Stimulated activated CD4-positive, alpha-beta T cell treated with anti-CD3 and anti-CD28 coated beads, Interleukin-4, amount 100 ng/mL, for 1 hour (primary cell): ENCODE measurements around the gene SPDYC.
A peak's percentile ranks its signal among the peaks of the same experiment; 100 is the strongest.
"Not testable (repeated sequence)": the region's sequence is repeated elsewhere in the genome, so short reads cannot be mapped to it uniquely, and the experiment has no call there.

Experiments
- DNase-seq: peaks from one replicate; pipeline ENCODE4 v3.0.0-alpha.2; 2020

The SPDYC gene

GRCh38 chr11:65174571-65175010 lies 4.6 kb downstream of the SPDYC start:
- DNase-seq, result not testable (repeated sequence)

- peak; percentile 60 for DNase-seq
These were observed 11.0 kb downstream of the SPDYC start for GRCh38 chr11:65180877-65181568.

DNA sequence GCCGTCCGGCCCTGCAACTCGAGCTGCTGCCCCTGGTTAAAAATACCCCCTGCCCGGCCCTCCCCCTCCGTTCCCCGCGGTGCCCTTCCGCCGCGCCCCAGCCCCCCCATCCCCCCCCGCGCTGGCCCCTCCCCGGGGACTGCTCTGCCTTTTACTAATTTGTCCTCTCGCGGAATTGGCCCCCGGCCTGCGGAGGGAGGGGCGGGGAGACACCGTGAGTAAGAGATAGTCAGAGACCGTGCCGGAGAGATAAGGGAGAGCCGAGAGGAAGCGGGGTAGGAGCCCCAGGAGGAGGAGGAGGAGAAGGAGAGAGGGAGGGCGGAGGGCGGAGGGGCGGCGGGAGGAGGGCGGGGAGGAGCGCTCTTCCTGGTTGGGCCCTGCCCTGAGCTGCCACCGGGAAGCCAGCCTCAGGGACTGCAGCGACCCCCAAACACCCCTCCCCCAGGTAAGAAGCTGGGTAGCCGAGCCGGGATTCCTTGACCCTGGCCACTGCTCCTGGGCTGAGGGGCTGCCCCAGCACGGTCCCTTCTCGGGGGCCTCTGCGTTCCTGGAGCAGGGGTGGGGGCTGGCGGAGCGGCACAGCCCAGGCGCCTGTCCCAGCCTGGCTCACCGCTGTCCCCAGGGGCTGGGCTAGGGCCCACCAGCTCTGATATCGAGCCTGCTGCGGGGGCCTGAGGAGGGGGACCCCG lies 11.7 kb downstream of the SPDYC start, which contains the start of gene CAPN1:
CAPN1 (plus strand) TSS at position 360 of the 689 bp plus-strand sequence. CDS start 774 bp downstream, outside the sequence.
- DNase-seq, result peak; percentile 72

DNA sequence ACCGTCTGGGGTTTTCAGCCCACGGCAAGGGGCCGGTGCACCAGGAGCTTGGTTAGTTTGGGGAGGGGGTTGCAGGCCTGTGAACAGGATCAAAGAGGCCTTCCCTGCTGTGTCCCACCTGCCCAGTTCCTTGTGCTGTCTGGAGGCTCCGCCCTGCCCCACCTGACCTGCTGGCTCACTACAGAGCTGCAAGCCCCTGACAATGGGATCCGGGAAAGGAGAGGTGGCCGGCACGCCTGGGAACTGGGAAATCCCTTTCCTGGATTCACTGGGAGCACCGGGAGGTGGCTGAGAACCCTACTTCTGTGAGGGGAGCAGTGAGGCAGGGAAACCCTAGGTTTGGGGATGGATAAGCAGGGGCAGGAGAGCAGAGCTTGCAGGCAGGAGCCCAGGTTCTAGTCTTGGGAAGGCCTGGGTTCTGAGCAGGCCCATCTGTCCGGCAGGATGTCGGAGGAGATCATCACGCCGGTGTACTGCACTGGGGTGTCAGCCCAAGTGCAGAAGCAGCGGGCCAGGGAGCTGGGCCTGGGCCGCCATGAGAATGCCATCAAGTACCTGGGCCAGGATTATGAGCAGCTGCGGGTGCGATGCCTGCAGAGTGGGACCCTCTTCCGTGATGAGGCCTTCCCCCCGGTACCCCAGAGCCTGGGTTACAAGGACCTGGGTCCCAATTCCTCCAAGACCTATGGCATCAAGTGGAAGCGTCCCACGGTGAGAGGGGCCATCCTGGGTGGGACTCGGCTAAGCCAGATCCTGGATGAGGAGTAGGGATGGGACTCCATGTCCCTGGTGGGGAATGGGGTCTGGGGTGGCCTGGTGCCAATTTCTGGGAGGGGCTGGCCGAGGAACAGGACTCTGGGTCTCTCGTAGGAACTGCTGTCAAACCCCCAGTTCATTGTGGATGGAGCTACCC lies 12.5 kb downstream of the SPDYC start:
- DNase-seq, result no peak

DNA sequence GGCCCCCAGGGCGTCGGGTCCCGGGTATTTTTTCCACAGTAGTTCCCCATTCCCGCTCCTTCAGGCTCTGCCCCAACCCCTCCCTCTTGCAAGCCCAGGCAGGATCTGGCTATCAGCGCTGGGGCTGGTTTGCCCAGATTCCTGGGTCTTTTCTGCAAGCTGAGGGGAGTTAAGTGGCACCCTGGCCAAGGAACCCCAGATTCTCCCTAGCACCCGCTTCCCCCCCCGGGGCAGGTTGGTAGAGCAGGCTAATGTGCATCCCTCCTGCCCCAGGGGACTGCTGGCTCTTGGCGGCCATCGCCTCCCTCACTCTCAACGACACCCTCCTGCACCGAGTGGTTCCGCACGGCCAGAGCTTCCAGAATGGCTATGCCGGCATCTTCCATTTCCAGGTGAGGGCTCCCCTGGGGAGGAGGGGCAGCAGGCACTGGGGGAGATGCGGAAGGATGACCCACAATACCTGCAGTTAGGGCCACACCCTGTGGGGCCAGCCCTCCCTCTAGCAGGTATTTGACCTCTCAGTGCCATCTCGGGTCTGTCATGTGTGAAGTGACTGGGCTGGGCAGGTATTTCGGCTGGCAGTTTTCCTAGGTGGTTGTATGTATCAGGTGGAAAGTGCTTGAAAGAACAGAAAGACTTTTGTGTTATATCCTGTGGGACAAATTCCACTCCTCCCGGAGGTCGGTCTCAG lies 13.3 kb downstream of the SPDYC start:
- no peak for DNase-seq

- DNase-seq, result no peak
These were observed 14.1 kb downstream of the SPDYC start for GRCh38 chr11:65184146-65184545.

- DNase-seq, result no peak
These were observed 15.1 kb downstream of the SPDYC start for GRCh38 chr11:65185171-65185570.

- DNase-seq, result no peak
These were observed 15.9 kb downstream of the SPDYC start for GRCh38 chr11:65185869-65186341.

- DNase-seq, result no peak
These were observed 16.7 kb downstream of the SPDYC start for GRCh38 chr11:65186701-65187100.

- DNase-seq, result no peak
These were observed 17.2 kb downstream of the SPDYC start for GRCh38 chr11:65187146-65187675.

DNA sequence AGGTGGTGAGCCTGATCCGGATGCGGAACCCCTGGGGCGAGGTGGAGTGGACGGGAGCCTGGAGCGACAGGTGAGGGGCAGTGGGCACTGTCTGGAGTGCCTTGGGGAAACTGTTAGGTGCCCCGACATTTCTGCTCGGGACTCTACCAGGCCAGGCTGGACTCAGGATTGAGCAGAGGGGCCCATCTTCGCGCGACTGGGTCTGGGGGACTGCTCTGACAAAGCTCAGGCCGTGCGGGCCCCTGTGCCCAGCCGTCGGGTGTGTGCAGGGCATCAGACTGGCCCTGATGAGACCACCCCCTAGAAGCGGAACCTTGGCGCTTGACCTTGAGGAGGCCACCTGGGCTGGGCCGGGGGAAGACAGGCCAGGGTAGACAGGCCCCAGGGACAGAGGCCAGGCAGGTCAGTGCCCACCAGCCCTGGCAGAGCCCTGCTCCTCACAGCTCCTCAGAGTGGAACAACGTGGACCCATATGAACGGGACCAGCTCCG lies 18.0 kb downstream of the SPDYC start:
- no peak for DNase-seq

DNA sequence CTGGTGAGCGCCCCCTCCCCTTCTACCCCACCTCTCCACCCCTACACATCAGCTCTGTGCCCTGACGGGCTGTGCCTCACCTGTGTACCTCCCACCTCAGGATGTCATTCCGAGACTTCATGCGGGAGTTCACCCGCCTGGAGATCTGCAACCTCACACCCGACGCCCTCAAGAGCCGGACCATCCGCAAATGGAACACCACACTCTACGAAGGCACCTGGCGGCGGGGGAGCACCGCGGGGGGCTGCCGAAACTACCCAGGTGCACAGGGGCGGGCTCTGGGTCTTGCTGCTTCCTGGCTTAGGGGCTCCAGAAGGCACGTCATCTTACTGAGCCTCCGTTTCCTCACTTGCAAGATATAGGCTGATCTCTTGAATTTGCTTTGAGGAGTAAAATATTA lies 18.5 kb downstream of the SPDYC start:
- DNase-seq, result no peak

DNA sequence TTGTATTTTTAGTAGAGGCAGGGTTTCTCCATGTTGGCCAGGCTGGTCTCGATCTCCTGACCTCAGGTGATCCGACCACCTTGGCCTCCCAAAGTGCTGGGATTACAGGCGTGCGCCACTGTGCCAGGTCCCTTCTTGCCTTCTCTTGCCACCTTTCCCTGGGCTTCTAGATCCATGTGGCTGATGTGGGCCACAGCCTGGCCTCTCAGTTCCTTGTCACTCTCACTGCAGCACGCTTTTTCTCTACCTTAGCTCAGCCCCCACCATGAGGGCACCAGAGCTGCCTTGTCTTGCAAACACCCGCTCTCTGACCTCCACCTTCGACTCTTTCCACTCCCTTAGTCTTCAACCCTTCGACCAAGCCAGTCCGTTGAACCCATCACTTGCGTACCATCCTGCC lies 19.2 kb downstream of the SPDYC start:
- no peak for DNase-seq

DNA sequence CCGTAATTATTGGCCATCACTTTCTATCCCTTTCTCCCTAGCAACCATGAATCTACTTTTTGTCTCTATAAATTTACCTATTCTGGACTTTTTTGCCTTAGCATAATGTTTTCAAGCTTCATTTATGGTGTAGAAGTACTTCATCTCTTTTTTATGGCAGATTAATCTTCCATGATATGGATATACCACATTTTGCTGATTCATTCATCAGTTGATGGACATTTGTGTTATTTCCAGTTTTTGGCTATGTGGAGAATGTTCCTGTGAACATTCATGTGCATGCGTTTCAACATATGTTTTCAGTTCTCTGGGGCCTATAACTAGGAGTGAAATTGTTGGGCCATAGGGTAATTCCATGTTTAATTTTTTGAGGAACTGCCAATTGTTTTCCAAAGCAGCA lies 24.5 kb downstream of the SPDYC start:
- DNase-seq, result no peak

GRCh38 chr11:65204143-65204542 lies 34.1 kb downstream of the SPDYC start:
- no peak for DNase-seq

GRCh38 chr11:65204646-65205601 lies 34.9 kb downstream of the SPDYC start:
- peak; percentile 58 for DNase-seq

DNA sequence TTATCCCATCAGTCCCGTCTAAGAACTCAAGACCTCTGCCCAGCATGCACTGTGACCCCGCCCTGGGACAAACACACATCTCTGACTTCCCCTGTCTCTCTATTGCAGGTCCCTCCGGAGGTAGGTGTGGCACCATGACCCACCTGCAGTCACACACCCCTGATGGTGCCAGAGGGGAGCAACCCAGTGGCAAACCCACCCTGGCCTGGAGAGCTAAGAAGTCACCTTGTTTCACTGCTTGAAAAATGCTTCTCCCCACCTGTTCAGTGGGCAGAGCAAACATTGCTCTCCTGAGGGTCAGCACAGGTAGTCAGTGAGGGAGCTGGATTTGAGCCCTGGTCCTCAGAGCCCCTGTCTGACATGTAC lies 35.6 kb downstream of the SPDYC start:
- DNase-seq, result no peak

GRCh38 chr11:65206441-65206841 lies 36.4 kb downstream of the SPDYC start:
- DNase-seq, result no peak

DNA sequence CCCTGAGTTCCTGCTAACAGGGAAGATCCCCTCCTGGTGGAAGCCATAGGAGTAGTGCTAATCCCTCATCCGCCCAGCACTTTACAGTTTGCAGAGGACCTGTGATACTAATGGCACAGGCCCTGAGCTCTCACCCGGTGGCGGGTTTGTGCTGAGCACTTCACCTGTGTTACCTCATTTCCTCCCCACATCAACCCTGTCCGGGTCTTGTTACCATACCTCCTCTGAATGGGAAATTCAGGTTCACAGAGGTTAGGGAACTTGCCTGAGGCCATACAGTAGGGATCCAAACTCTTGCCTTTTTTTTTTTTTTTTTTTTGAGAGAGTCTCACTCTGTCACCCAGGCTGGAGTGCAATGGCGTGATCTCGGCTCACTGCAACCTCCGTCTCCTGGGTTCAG lies 36.9 kb downstream of the SPDYC start:
- DNase-seq, result no peak

DNA sequence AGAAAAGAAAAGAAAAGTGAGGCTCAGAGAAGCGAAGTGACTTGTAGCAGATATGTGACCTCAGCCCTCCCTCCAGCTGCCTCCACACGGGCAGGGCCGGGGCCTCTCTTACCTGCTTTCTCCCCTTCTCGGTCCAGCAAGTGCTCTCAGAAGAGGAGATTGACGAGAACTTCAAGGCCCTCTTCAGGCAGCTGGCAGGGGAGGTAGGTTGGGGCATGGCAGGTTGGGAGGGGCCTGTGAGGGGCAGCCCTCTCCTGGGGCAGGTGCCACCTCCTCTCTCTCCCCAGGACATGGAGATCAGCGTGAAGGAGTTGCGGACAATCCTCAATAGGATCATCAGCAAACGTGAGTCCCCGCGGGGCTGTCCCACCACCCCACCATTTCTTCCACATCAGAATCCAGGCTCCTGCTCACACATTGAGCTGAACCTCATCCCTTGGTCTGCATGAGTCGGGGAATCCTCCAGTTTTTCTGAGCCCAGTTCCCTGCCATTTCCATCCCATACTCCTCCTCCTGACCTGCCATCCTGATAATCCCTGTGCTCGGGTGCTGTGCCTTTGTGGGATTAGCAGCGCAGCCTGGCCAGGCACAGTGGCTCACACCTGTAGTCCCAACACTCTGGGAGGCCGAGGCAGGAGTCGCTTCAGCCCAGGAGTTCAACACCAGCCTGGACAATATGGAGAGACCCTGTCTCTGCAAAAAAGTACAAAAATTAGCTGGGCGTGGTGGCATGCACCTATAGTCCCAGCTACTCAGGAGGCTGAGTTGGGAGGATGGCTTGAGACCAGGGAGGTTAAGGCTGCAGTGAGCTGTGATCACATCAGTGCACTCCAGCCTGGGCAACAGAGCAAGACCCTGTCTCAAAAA lies 38.1 kb downstream of the SPDYC start:
- DNase-seq, result no peak
